GM18505 (cell line): ENCODE results near the gene BABAM2.

Source experiments
- ATAC-seq: cut with Tn5 transposase; IDR thresholded peaks from one replicate; pipeline ENCODE4 v1.9.1; 2021; ENCODE audit not compliant: unreplicated experiment
- POLR2A ChIP-seq: IDR thresholded peaks from 4 replicates; pipeline ENCODE4 v1.6.1; 2011; ENCODE audit warnings: borderline replicate concordance; ENCODE audit not compliant: insufficient read depth, insufficient read length; ENCODE audit errors: extremely low read depth

BABAM2 gene

DNA sequence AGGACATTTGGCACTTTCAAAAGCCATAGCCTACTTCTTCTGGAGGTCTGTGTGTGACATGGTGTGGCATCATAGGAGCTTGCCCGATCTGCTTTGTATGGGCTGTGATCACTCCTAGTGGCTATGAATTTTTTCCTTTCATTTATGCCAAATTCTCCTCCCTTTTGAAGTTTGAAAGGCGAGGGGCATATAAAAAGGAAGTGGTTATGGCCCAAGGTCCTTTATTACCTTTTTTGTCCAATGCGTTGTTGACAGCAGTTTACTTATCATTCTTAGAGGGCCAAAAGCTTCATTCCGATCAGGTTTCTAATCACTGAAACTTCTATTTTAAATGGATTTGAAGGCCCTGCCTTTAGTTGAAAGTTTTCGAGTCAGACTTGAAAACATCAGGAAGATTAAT lies 277.8 kb downstream of the BABAM2 start:
- no peak for TF ChIP-seq POLR2A
- ATAC-seq, result no peak

DNA sequence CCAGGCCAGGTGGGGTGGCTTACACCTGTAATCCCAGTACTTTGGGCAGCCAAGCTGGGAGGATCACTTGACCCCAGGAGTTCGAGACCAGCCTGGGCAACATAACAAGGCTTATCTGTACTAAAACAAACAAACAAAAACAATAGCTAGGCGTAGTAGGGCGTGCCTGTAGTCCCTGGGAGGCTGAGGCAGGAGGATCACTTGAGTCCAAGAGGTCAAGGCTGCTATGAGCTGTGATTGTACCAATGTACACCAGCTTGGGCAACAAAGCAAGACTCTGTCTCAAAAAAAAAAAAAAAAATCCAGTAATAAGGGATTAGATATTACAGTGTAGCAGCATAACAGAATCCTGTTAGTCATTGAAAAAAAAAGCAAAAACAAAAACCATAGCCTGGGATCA lies 279.0 kb downstream of the BABAM2 start:
- no peak for ATAC-seq
- TF ChIP-seq POLR2A, result no peak

DNA sequence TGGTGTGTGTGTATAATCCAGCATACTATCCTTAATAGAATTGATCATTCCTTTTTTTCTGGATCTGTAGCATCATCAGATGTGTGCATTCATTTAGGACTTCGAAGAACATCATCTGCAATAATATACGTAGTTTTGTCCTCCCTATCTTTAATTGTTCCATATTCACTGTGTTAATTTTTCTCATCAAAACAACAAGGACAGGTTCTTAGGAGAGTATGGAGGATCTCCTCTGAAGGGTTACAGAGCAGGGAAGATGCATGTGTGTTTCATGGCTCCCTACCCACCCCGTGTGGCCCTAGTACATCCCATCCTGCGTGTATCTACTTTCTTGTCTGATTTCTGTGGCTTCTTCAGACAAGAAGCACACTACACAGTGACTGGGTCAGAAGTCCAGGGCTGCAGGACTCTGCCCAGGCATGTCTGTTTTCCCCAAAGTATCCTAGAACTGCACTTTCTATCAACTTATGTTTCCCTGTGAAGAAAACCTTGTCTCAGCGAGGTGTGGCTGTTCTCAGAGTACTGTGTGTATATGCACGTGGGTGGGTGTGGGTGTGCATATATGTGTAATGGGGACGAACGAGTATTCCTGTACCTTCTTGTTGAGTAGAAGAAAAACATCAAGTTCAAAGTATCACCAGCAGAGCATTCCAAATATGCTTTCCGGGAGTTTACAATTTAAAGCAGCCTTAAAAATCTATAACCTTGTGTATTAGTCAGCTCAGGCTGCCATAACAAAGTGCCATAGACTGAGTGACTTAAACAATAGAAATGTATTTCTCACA lies 281.8 kb downstream of the BABAM2 start:
- TF ChIP-seq POLR2A, result no peak

DNA sequence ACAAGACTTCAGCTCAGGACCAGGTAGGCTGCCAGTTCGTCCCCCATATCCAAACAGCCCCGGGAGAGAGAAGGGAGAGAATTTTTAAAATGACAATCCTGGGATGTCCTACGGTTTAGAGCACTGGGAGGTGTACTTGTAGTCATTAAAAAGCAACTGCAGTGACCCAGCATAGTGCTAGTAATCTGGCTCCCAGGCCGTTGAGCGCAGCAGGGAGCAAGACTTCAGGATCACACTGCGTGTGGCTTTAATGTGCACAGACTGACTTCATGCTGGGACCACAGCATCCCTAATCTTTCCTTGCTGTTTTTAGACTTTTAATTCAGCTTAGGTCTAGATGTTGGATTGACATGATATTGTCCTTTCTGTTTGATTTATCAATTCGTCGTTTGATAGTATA lies 282.8 kb downstream of the BABAM2 start:
- no peak for TF ChIP-seq POLR2A
- no peak for ATAC-seq

More for the DNA sequence above, 281.8 kb downstream of the BABAM2 start:
- no peak for ATAC-seq

DNA sequence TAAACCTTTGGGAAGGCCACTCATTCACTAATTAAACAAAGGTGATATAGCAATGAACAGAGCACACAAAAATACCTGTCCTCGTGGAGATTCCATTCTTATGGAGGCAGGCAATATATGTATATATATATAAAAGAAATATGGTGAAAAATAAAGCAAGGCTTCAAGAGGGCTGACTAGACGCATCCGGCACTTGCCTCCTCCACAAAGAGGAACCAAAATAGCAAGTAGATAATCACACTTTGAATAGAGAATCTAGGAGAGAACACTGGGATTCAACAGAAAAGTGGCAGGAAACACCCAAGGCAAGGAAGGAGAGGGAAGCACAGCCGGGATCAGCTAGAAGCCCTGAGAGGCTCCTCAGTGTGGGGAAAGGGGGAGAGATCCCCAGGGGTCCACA lies 283.7 kb downstream of the BABAM2 start:
- no peak for TF ChIP-seq POLR2A

DNA sequence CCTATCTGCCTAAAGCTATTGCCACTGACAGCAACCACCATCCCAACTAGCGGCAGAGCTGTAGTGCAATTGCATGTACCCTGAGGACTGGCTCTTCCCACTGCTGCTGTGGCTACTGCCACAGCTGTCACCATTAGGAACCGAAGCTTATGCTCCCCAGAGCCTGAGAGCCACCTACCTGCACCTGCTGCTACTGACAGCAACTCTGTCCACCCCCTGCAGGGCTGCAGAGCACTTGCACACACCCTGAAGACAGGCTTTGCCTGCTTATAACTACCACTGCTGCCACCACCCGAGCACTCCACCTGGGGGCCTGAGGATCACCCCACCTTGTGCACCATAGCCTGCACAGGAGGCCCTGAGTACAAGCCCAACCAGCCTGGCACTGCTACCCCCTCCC lies 284.5 kb downstream of the BABAM2 start:
- no peak for ATAC-seq
- TF ChIP-seq POLR2A, result no peak

More for the DNA sequence above, 283.7 kb downstream of the BABAM2 start:
- no peak for ATAC-seq

DNA sequence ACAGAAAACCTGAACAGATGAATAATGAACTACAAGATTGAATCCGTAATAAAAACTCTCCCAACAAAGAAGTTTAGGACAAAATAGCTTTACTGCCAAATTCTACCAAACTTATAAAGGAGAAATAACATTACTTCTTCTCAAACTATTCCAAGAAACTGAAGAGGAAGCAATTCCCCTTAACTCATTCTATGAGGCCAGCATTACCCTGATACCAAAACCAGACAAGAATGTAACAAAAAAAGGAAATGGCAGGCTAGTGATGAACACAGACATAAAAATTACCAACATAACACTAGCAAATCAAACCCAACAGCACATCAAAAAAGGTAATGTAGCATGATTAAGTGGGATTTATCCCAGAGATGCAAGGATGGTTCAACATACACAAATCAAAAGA lies 288.4 kb downstream of the BABAM2 start:
- ATAC-seq, result no peak

DNA sequence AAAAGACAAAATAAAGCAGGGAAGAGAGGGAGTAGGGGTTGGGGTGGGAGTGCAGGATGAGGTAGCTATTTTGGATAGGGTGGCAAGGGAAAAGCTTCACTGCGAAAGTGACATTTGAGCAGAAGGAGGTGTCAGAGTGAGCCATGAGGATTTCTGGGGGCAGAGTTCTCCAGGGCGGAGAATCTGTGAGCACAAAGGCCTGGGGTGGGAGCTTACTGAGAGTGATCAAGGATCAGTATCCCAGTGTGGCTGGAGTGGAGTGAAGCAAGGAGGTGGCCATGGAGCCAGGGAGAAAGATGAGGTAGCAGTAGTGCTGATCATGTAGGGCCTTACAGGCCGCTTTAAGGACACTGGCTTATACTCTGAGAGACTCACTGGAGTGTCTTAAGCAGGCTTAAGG lies 291.3 kb downstream of the BABAM2 start:
- no peak for ATAC-seq

More for the DNA sequence above, 288.4 kb downstream of the BABAM2 start:
- TF ChIP-seq POLR2A, result no peak

DNA sequence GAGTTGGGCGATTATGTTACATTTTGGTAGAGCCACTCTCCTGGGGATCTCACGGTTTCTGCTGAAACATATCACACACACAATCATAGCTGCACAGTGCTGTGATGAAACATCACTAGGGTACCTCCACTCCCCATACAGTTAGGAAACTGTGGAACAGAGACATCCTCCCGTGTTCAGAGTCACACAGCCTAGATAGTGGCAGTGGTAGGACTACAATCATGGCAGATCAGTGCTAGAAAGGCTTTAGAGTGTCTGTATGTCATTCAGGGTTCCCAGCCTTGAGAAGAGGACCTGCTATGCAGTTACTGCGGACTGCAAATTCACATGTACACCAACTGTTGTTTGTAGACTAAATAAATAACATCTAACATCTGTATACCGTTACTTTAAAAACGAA lies 291.8 kb downstream of the BABAM2 start:
- TF ChIP-seq POLR2A, result no peak
- ATAC-seq, result no peak

More for the DNA sequence above, 291.3 kb downstream of the BABAM2 start:
- no peak for TF ChIP-seq POLR2A

DNA sequence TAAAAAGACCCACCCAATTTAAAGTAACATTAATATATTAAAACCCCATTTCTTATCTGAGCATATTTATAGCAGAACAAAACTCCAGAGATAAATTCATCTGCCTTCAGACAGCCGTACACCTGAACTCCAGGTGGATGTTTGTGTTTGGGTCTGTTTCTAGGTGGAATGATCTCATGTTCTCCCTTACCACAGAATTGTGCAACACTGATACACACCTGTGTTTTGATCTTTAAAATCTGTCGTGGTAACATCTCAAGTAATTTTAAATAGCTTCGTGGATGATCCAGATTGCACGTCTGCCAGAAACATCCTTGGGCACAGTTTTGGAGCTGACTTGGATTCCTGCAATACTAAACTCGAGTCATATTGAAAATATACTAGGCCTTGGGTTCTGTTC lies 294.6 kb downstream of the BABAM2 start:
- ATAC-seq, result no peak
- TF ChIP-seq POLR2A, result no peak

DNA sequence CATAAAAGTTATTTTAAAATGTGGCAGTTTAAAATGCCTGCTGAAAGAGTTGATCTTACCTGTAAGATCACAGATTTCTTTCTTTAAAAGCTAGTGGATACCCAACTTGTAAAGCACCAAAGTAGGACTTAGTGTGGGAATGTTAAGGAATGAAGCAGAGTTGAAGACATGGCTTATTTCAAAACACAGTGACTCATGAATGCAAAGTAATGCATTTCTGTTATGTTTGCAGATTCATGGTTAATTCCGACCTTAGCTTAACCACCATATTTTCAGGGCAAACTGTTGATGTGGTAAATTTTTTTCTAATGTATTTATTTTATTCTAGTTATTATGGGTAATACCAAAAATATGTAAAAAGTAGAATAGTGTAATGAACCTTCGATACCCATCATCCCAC lies 295.4 kb downstream of the BABAM2 start:
- no peak for ATAC-seq
- TF ChIP-seq POLR2A, result no peak

DNA sequence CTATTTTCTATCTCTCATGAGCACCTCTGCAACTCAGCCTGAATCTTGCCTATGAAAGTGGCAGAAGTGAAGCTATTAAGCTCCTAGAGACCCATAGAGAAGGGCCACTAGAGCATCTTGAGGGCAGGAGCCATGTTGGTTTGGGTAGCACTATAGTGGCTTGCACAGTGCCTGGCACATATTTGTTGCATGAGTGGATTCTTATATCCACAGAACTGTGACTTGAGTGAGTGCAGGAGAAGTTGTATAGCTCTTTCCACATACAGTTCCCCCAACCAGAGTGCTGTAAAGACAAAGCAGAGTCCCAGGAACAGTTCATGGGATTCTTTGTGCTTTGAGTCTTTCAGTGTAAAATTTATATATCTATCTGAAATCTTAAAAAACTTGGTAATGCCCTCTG lies 296.7 kb downstream of the BABAM2 start:
- ATAC-seq, result no peak
- TF ChIP-seq POLR2A, result no peak

DNA sequence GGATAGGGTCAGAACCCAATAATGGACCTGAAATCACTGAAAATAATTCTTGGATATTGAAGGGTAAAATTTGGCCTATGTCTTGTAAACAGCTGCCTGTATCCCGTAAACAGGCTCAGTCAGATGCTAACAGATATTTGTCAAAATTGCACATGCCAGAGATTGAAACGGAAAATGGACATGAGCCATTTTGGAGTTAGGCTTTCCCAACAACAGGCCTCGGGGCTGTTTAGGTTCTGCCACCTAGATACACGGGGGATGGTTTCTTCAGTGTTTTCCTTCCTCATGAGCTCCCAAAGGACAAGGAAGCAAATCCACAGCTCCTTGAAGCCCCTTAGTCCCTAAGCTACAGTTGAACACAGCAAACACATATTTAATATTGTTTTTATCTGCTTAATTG lies 297.9 kb downstream of the BABAM2 start:
- no peak for ATAC-seq
- TF ChIP-seq POLR2A, result no peak

DNA sequence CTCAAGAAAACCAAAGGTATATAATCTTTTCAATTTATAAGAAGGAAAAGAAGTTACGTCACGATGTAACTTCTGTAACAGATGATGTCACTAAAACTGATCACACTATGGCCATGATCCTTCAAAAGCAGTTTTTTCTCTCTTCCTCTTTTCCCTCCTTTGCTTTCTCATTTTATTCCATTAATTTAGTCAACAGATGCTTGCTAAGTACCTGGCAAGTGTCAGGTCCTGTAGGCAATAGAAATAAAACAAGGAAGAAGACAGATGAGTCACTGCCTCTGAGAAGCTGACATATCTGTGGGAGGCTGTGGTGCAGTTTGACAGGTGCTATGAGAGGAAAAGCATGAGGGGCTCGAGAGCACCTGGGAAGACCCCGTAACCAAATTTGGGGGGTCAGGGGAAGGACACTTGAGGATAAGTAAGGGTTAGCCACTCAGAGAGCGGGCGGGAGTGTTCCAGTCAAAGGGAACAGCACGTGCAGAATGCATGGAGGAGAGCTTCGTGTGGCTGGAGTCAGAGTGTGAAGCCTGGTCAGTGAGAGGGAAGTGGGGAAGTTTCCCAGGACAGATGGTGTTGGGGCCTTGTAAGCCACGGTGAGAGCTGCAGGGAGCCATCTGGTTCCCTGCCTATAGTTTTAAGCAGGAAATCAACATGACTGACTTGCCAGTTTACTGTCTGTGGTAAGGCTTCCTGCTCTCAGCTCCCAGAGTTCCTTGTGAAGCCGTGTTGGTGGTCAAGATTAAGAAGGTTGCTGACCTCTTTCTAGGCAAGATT lies 303.3 kb downstream of the BABAM2 start:
- TF ChIP-seq POLR2A, result no peak
- no peak for ATAC-seq
